Erythroblast (primary cell): Measurements from ENCODE around the gene SLC6A13.
"Not testable (repeated sequence)": the region's sequence is repeated elsewhere in the genome, so short reads cannot be mapped to it uniquely, and the experiment has no call there.

ENCODE experiments used
- GATA1 ChIP-seq: IDR thresholded peaks from 2 replicates; pipeline ENCODE4 v1.6.1; 2011; ENCODE audit warnings: low read depth, mild to moderate bottlenecking, control low read depth, low read length, moderate library complexity
- POLR2A ChIP-seq: IDR thresholded peaks from 2 replicates; pipeline ENCODE4 v1.6.1; 2011; ENCODE audit warnings: mild to moderate bottlenecking, low read length

GRCh38 chr12:300166-300565, 37.5 kb upstream of the SLC6A13 start:
- TF ChIP-seq POLR2A, GATA1: not testable (repeated sequence)
